GM12878 (cell line): ENCODE results near the gene STX10. TPM values are rescaled to one million over a fixed set of nuclear protein-coding genes. Genes with fewer than 3 reads are reported as not detected.
"Not testable (repeated sequence)": the region's sequence is repeated elsewhere in the genome, so short reads cannot be mapped to it uniquely, and the experiment has no call there.

Experiments
- ATAC-seq: fragments of 200-7000 bp; cut with Tn5 transposase; 3 replicates; pipeline ENCODE4 v1.9.1; 2020; ENCODE audit warnings: mild to moderate bottlenecking, moderate library complexity
- BruUV-seq: library from RNA; stranded (reverse); fragments of 400-500 nt; replicated peaks from 2 replicates; lab custom pipeline; 2021; lab: Mats Ljungman, UMichigan
- CTCF ChIA-PET: fragments of 300-600 bp; sonication (Branson Sonifier 250); formaldehyde crosslinking; extraction: SDS; loops from one replicate; lab custom pipeline; 2021; ENCODE audit warnings: inconsistent platforms; lab: Yijun Ruan, JAX
- POLR2A ChIA-PET: fragments of 350-600 bp; formaldehyde crosslinking; extraction: SDS; loops from one replicate; lab custom pipeline; 2021; ENCODE audit warnings: inconsistent platforms; lab: Charles Lee
- RAD21 ChIA-PET: fragments of 300-600 bp; sonication (Branson Sonifier 250); formaldehyde crosslinking; loops from one replicate; lab custom pipeline; 2023; ENCODE audit warnings: antibody characterized with exemption; ENCODE audit not compliant: unreplicated experiment; lab: Charles Lee
- SMC1A ChIA-PET: fragments of 300-600 bp; sonication (Branson Sonifier 250); formaldehyde crosslinking; loops from one replicate; lab custom pipeline; 2023; ENCODE audit not compliant: unreplicated experiment, uncharacterized antibody; lab: Charles Lee
- DNase-seq: peaks from one replicate; pipeline ENCODE4 v3.0.0-alpha.2; 2011; ENCODE audit warnings: low read depth, low spot score
- FAIRE-seq: peaks from 3 replicates; lab custom pipeline; 2011; peaks lifted over from hg19 to GRCh38; lab: Jason Lieb, UNC
- H2AFZ ChIP-seq: 2 replicates; pipeline ENCODE4 v1.6.0; 2011; ENCODE audit warnings: low read depth, low read length, control low read depth; ENCODE audit not compliant: control insufficient read depth
- H3K27ac ChIP-seq: 2 replicates; pipeline ENCODE4 v1.5.1; 2011; ENCODE audit warnings: control low read depth; ENCODE audit not compliant: control insufficient read depth, insufficient read depth
- H3K27me3 ChIP-seq, 2 experiments: replicated peaks in 1 of 2; 2 replicates each; pipeline versions ENCODE4 v1.6.0 to v1.6.1; 2011; ENCODE audit warnings: low read length in 1 of 2; ENCODE audit not compliant: control insufficient read depth in 2 of 2, insufficient read depth in 2 of 2
- H3K36me3 ChIP-seq, 2 experiments: 2 replicates each; pipeline ENCODE4 v1.5.1; 2011; ENCODE audit warnings: low read length in 1 of 2; ENCODE audit not compliant: control insufficient read depth in 2 of 2, insufficient read depth in 2 of 2
- H3K4me1 ChIP-seq: 2 replicates; pipeline ENCODE4 v1.6.1; 2011; ENCODE audit warnings: mild to moderate bottlenecking, low read length, moderate library complexity, mixed read lengths; ENCODE audit not compliant: control insufficient read depth, insufficient read depth
- H3K4me2 ChIP-seq: 2 replicates; pipeline ENCODE4 v1.6.0; 2011; ENCODE audit warnings: control low read depth; ENCODE audit not compliant: control insufficient read depth, insufficient read depth
- H3K4me3 ChIP-seq: fragments of 200-600 bp; sonication (generic); 2 replicates; pipeline ENCODE4 v1.5.1; 2016
- H3K79me2 ChIP-seq: 2 replicates; pipeline ENCODE4 v1.6.0; 2011; ENCODE audit warnings: low read length; ENCODE audit not compliant: control insufficient read depth, insufficient read depth
- H3K9ac ChIP-seq: 2 replicates; pipeline ENCODE4 v1.8.0; 2011; ENCODE audit warnings: low read length, control low read depth, mixed read lengths; ENCODE audit not compliant: control insufficient read depth, insufficient read depth
- H3K9me3 ChIP-seq: replicated peaks from 3 replicates; pipeline ENCODE4 v1.5.1; 2011; ENCODE audit warnings: mild to moderate bottlenecking, low read length; ENCODE audit not compliant: control insufficient read depth, insufficient read depth
- H4K20me1 ChIP-seq: 2 replicates; pipeline ENCODE4 v1.6.0; 2011; ENCODE audit not compliant: control insufficient read depth, insufficient read depth
- CHD2 ChIP-seq: IDR thresholded peaks from 2 replicates; pipeline ENCODE4 v1.6.1; 2011; ENCODE audit warnings: low read depth, low read length, improper control_type of control experiment, borderline replicate concordance
- EP300 ChIP-seq, 2 experiments: fragments of 150-350 bp in 1 of 2; IDR thresholded peaks; 2 replicates each; pipeline ENCODE4 v1.6.1; 2011 to 2012; ENCODE audit warnings: low read depth in 2 of 2, low read length in 2 of 2, borderline replicate concordance in 1 of 2, improper control_type of control experiment in 1 of 2, inconsistent platforms in 1 of 2; ENCODE audit not compliant: control insufficient read depth in 1 of 2
- PAX5 ChIP-seq: IDR thresholded peaks from 2 replicates; pipeline ENCODE4 v1.6.1; 2011; ENCODE audit warnings: low read depth, low read length, borderline replicate concordance
- POLR2AphosphoS5 ChIP-seq: IDR thresholded peaks from 2 replicates; pipeline ENCODE4 v1.6.1; 2011; ENCODE audit warnings: mild to moderate bottlenecking, low read length, inconsistent platforms
- POU2F2 ChIP-seq: IDR thresholded peaks from 3 replicates; pipeline ENCODE4 v1.6.1; 2011; ENCODE audit warnings: low read depth, mild to moderate bottlenecking, low read length, borderline replicate concordance
- STAT3 ChIP-seq: IDR thresholded peaks from 2 replicates; pipeline ENCODE4 v1.6.1; 2011; ENCODE audit warnings: low read depth, low read length, improper control_type of control experiment
- SUZ12 ChIP-seq: fragments of 200-600 bp; sonication (generic); IDR thresholded peaks from one replicate; pipeline ENCODE4 v1.6.1; 2018; ENCODE audit warnings: antibody characterized with exemption, mild to moderate bottlenecking; ENCODE audit not compliant: unreplicated experiment
- WGBS: methylation state at CpG from one replicate; pipeline ENCODE4 v1.1.6; 2016; ENCODE audit warnings: low lambda C conversion rate; ENCODE audit not compliant: insufficient replicate concordance, insufficient coverage; ENCODE audit errors: missing lambda C conversion rate; 5-methylcytosine and 5-hydroxymethylcytosine counted together
- in situ Hi-C: fragments of 300-500 bp; cut with MboI; formaldehyde crosslinking; loops from 9 replicates; pipeline ENCODE4 v1.14.3; 2018; ENCODE audit warnings: mixed read lengths
- intact Hi-C: fragments of 100-400 bp; cut with micrococcal nuclease; formaldehyde crosslinking; loops from one replicate; pipeline ENCODE4 v1.14.2; 2022; ENCODE audit not compliant: unreplicated experiment
- polyA plus RNA-seq, 11 experiments: library from polyadenylated mRNA; depleted of rRNA in 4 of 11; unstranded in 6 of 11; stranded (reverse) in 5 of 11; fragments of >200 nt; fragmentation: Nextera tagmentation in 4 of 11; fragmentation: Illumina TruSeq in 1 of 11; extraction: Ambion mirVana in 4 of 11; extraction: Trizol in 1 of 11; gene quantifications; 1 replicate in 1 of 11; 2 replicates in 10 of 11; pipeline versions ENCODE4 v1.2.1 to v1.2.3, GENCODE V29; 2011 to 2016; ENCODE audit warnings: inconsistent platforms in 2 of 11, missing spikeins in 2 of 11, low read depth in 1 of 11
- total RNA-seq, 4 experiments: library from RNA; depleted of rRNA in 3 of 4; stranded (reverse); fragments of >200 nt in 3 of 4; fragmentation: Illumina TruSeq in 1 of 4; extraction: Trizol in 1 of 4; gene quantifications; 2 replicates each; pipeline versions ENCODE4 v1.2.1 to v1.2.3, GENCODE V29; 2013 to 2021
- TF ChIP-seq, protein P1 (sequence below): IDR thresholded peaks from 2 replicates; pipeline ENCODE4 v1.6.1; 2011; ENCODE audit warnings: borderline replicate concordance, low read depth, mild to moderate bottlenecking, moderate library complexity, mixed read lengths, low read length; ENCODE audit not compliant: insufficient read depth; ENCODE audit errors: extremely low read length
- TF ChIP-seq, protein P2 (sequence below): fragments of 450-650 bp; formaldehyde crosslinking; IDR thresholded peaks from 2 replicates; pipeline ENCODE4 v1.4.0; 2020; ENCODE audit warnings: mild to moderate bottlenecking, moderate library complexity
- TF ChIP-seq, protein P3 (sequence below): fragments of 450-650 bp; IDR thresholded peaks from 2 replicates; pipeline ENCODE4 v1.6.1; 2016; ENCODE audit warnings: mild to moderate bottlenecking

Gene STX10
- total and polyA plus RNA-seq, 10 of the 15 experiments (the other 5 are each of a cell fraction or from before 2014, with no cell fraction given): 0.56 to 76.1 (median 47.6) TPM

DNA sequence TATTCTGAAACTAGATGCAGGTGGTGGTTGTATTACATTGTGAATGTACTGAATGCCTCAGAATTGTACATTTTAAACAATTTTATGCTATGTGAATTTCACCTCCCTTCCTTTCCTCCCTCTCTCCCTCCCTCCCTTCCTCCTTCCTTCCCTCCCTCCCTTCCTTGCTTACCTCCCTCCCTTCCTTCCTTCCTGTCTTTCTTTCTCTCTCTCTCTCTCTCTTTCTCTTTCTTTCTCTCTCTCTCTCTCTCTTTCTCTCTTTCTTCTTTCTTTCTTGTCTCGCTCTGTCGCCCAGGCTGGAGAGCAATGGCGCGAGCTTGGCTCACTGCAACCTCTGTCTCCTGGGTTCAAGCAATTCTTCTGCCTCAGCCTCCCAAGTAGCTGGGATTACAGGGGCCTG, 37.2 kb upstream of the STX10 start (continued):
- TF ChIP-seq EP300 (IDR thresholded peaks at IDR 0.05; ENCODE audit: borderline replicate concordance in 1 of 2, control insufficient read depth in 1 of 2, low read depth in 2 of 2, low read length in 2 of 2): no peak
- TF ChIP-seq STAT3: no peak
- TF ChIP-seq CHD2: no peak
- TF ChIP-seq, protein P1, sequence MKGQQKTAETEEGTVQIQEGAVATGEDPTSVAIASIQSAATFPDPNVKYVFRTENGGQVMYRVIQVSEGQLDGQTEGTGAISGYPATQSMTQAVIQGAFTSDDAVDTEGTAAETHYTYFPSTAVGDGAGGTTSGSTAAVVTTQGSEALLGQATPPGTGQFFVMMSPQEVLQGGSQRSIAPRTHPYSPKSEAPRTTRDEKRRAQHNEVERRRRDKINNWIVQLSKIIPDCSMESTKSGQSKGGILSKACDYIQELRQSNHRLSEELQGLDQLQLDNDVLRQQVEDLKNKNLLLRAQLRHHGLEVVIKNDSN: no peak
- TF ChIP-seq POU2F2: no peak
- TF ChIP-seq, protein P2, sequence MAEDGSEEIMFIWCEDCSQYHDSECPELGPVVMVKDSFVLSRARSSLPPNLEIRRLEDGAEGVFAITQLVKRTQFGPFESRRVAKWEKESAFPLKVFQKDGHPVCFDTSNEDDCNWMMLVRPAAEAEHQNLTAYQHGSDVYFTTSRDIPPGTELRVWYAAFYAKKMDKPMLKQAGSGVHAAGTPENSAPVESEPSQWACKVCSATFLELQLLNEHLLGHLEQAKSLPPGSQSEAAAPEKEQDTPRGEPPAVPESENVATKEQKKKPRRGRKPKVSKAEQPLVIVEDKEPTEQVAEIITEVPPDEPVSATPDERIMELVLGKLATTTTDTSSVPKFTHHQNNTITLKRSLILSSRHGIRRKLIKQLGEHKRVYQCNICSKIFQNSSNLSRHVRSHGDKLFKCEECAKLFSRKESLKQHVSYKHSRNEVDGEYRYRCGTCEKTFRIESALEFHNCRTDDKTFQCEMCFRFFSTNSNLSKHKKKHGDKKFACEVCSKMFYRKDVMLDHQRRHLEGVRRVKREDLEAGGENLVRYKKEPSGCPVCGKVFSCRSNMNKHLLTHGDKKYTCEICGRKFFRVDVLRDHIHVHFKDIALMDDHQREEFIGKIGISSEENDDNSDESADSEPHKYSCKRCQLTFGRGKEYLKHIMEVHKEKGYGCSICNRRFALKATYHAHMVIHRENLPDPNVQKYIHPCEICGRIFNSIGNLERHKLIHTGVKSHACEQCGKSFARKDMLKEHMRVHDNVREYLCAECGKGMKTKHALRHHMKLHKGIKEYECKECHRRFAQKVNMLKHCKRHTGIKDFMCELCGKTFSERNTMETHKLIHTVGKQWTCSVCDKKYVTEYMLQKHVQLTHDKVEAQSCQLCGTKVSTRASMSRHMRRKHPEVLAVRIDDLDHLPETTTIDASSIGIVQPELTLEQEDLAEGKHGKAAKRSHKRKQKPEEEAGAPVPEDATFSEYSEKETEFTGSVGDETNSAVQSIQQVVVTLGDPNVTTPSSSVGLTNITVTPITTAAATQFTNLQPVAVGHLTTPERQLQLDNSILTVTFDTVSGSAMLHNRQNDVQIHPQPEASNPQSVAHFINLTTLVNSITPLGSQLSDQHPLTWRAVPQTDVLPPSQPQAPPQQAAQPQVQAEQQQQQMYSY (CRISPR knock-in tag): no peak
- no peak for TF ChIP-seq SUZ12
- TF ChIP-seq, protein P3, sequence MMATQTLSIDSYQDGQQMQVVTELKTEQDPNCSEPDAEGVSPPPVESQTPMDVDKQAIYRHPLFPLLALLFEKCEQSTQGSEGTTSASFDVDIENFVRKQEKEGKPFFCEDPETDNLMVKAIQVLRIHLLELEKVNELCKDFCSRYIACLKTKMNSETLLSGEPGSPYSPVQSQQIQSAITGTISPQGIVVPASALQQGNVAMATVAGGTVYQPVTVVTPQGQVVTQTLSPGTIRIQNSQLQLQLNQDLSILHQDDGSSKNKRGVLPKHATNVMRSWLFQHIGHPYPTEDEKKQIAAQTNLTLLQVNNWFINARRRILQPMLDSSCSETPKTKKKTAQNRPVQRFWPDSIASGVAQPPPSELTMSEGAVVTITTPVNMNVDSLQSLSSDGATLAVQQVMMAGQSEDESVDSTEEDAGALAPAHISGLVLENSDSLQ: no peak
- TF ChIP-seq PAX5: no peak
- no peak for TF ChIP-seq POLR2AphosphoS5

DNA sequence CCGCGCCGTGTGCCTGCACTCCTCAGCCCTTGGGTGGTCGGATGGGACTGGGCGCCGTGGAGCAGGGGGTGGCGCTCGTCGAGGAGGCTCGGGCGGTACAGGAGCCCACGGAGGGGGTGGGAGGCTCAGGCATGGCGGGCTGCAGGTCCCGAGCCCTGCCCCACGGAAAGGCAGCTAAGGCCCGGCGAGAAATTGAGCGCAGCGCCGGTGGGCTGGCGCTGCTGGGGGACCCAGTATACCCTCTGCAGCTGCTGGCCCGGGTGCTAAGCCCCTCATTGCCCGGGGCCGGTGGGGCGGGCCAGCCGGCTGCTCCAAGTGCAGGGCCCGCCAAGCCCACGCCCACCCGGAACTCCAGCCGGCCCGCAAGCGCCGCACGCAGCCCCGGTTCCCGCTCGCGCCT, 36.5 kb upstream of the STX10 start:
- not testable (repeated sequence) for H4K20me1 ChIP-seq
- 97% methylated on average over 19 of the region's 38 CpGs for WGBS

More for the DNA sequence above, 36.5 kb upstream of the STX10 start:
- H3K27me3 ChIP-seq, H2AFZ ChIP-seq, intact Hi-C loops, POLR2A ChIA-PET, H3K27ac ChIP-seq, H3K4me3 ChIP-seq, H3K4me2 ChIP-seq, H3K9me3 ChIP-seq, H3K36me3 ChIP-seq, DNase-seq, H3K9ac ChIP-seq, BruUV-seq, H3K79me2 ChIP-seq, in situ Hi-C loops, FAIRE-seq, ATAC-seq: not testable (repeated sequence)
- RAD21 ChIA-PET: interaction anchor here (1.2 kb wide), 1 partner anchor 31 kb away, joined by 3 read pairs; no protein-coding TSS in a partner anchor
- peaks cover 11% of the 10 kb centered on the region for H3K4me1 ChIP-seq
- SMC1A ChIA-PET: interaction anchor here (0.6 kb wide), 1 partner anchor 64 kb away, joined by 3 read pairs; no protein-coding TSS in a partner anchor
- CTCF ChIA-PET: interaction anchor here (1.0 kb wide), 1 partner anchor 242 kb away, joined by 4 read pairs; no protein-coding TSS in a partner anchor
